Smooth muscle cell (in vitro differentiated cells): ENCODE measurements around the gene WSCD1. TPM values are rescaled to one million over a fixed set of nuclear protein-coding genes. Genes with fewer than 3 reads are reported as not detected.

ENCODE experiments used
- DNase-seq: peaks from one replicate; lab custom pipeline; 2025; ENCODE audit not compliant: unreplicated experiment; lab: John Stamatoyannopoulos, UW
- H2AFZ ChIP-seq: fragments of 200-600 bp; sonication (generic); 2 replicates; pipeline ENCODE4 v1.6.0; 2016; ENCODE audit warnings: antibody characterized with exemption, low read depth, mild to moderate bottlenecking
- H3F3A ChIP-seq: fragments of 200-600 bp; sonication (generic); 2 replicates; pipeline ENCODE4 v1.6.0; 2017; ENCODE audit warnings: antibody characterized with exemption, low read depth
- H3K27ac ChIP-seq: fragments of 200-600 bp; sonication (generic); 2 replicates; pipeline ENCODE4 v1.5.1; 2016; ENCODE audit warnings: low read depth, mild to moderate bottlenecking
- H3K27me3 ChIP-seq: fragments of 200-600 bp; sonication (generic); 2 replicates; pipeline ENCODE4 v1.6.1; 2016; ENCODE audit warnings: low read depth, mild to moderate bottlenecking
- H3K36me3 ChIP-seq: fragments of 200-600 bp; sonication (generic); 2 replicates; pipeline ENCODE4 v1.5.1; 2016; ENCODE audit warnings: low read depth
- H3K4me1 ChIP-seq: fragments of 200-600 bp; sonication (generic); 2 replicates; pipeline ENCODE4 v1.5.1; 2016; ENCODE audit warnings: low read depth
- H3K4me2 ChIP-seq: fragments of 200-600 bp; sonication (generic); 2 replicates; pipeline ENCODE4 v1.6.0; 2016; ENCODE audit warnings: mild to moderate bottlenecking
- H3K4me3 ChIP-seq: fragments of 200-600 bp; sonication (generic); 2 replicates; pipeline ENCODE4 v1.5.1; 2016; ENCODE audit warnings: mild to moderate bottlenecking
- H3K79me2 ChIP-seq: fragments of 200-600 bp; sonication (generic); 2 replicates; pipeline ENCODE4 v1.6.0; 2016; ENCODE audit warnings: low read depth, mild to moderate bottlenecking
- H3K9ac ChIP-seq: fragments of 200-600 bp; sonication (generic); 2 replicates; pipeline ENCODE4 v1.6.0; 2016; ENCODE audit warnings: low read depth
- H3K9me3 ChIP-seq: fragments of 200-600 bp; sonication (generic); replicated peaks from 2 replicates; pipeline ENCODE4 v1.5.1; 2016; ENCODE audit warnings: low read depth
- H4K20me1 ChIP-seq: fragments of 200-600 bp; sonication (generic); 2 replicates; pipeline ENCODE4 v1.6.0; 2016; ENCODE audit warnings: low read depth
- CTCF ChIP-seq: fragments of 200-600 bp; sonication (generic); IDR thresholded peaks from 2 replicates; pipeline ENCODE4 v1.5.1; 2017; ENCODE audit warnings: borderline replicate concordance, mild to moderate bottlenecking, antibody characterized with exemption; ENCODE audit not compliant: insufficient read depth, poor library complexity, severe bottlenecking
- WGBS: methylation state at CpG from one replicate; pipeline ENCODE4 v1.1.7; 2016; ENCODE audit warnings: low lambda C conversion rate; 5-methylcytosine and 5-hydroxymethylcytosine counted together
- polyA plus RNA-seq: library from polyadenylated mRNA; unstranded; fragments of >200 nt; fragmentation: Nextera tagmentation; extraction: Ambion mirVana; gene quantifications from 2 replicates; pipeline ENCODE4 v1.2.1, GENCODE V29; 2016
- total RNA-seq: library from RNA; depleted of rRNA; stranded (reverse); fragments of >200 nt; gene quantifications from 2 replicates; pipeline ENCODE4 v1.2.3, GENCODE V29; 2014

Gene WSCD1
- total and polyA plus RNA-seq, 2 experiments from 2014 or later = 0.18 TPM

DNA sequence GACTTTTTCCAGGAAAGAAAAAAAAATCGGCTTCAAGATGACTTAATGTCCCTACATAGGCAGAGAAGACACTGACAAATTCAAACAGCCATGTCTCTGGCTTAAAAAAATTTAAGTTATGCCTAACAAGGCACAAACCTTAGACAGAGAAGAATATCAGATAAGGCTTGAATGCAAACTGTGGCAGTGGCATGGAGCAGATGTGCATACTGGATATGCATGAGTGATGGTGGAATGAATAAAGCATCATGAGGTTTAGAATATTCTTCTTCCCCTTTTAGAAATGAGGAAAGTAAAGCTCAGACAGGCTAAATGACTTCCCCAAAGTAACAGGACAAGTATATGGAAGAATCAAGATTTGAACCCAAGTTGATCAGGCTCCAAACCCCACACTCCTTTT, 23.2 kb upstream of the WSCD1 start:
- H3K9me3 ChIP-seq = no peaks in the 10 kb centered on the region
- no peaks in the 10 kb centered on the region for H3K4me1 ChIP-seq
- H3F3A ChIP-seq = no peaks in the 10 kb centered on the region
- peak overlapping the region; percentile 27 for H3K27ac ChIP-seq
- no peaks in the 10 kb centered on the region for H3K79me2 ChIP-seq
- H4K20me1 ChIP-seq = no peaks in the 10 kb centered on the region
- H2AFZ ChIP-seq = no peak overlapping the region
- no peak overlapping the region for H3K9ac ChIP-seq
- whole genome bisulfite sequencing = 77% methylated on average over 1 of the region's 1 CpG
- no peak overlapping the region for H3K4me2 ChIP-seq
- H3K4me3 ChIP-seq = no peak overlapping the region
- peaks cover 5% of the 10 kb centered on the region for H3K27me3 ChIP-seq
- no peak for DNase-seq
- H3K36me3 ChIP-seq = no peaks in the 10 kb centered on the region
- TF ChIP-seq CTCF = no peak

- no peak for TF ChIP-seq CTCF
- no peak for DNase-seq
- WGBS = 48% methylated on average over 3 of the region's 3 CpGs
These were observed 22.2 kb upstream of the WSCD1 start for GRCh38 chr17:6047966-6048365.

DNA sequence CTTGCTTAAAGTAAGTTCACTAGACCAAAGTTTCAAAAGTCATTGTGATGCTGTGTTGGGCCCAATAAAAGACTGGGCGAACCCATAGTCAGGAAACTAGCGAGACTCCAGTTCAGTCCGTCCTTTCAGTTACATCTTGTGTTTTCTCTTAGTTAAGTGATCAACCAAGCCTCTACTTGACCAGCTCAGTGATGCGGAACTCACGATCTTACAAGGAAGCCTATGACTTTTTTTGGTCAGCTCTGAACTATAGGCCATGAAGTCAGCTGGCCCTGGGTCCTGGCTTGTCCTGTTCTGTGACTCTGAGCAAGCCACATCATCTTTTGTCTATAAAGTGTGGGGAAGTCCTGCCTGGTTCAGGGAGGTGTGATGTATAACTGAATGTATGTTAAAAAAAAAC, 21.7 kb upstream of the WSCD1 start:
- no peak for TF ChIP-seq CTCF
- WGBS = 96% methylated on average over 5 of the region's 5 CpGs

More at GRCh38 chr17:6047966-6048365, 22.2 kb upstream of the WSCD1 start:
- H3K27ac ChIP-seq = no peak overlapping the region
- no peak overlapping the region for H3K4me2 ChIP-seq
- no peak overlapping the region for H2AFZ ChIP-seq
- no peak overlapping the region for H3K9ac ChIP-seq
- peaks cover 1% of the 10 kb centered on the region for H3K27me3 ChIP-seq
- H3K79me2 ChIP-seq = no peaks in the 10 kb centered on the region
- no peaks in the 10 kb centered on the region for H3K4me1 ChIP-seq
- no peaks in the 10 kb centered on the region for H3F3A ChIP-seq
- no peaks in the 10 kb centered on the region for H4K20me1 ChIP-seq
- no peaks in the 10 kb centered on the region for H3K36me3 ChIP-seq
- no peaks in the 10 kb centered on the region for H3K9me3 ChIP-seq
- H3K4me3 ChIP-seq = no peak overlapping the region

GRCh38 chr17:6052926-6053325, 17.3 kb upstream of the WSCD1 start:
- Histone ChIP-seq H2AFZ (no peak overlapping the region), H3K36me3 (no peaks in the 10 kb centered on the region), H3K4me1 (no peaks in the 10 kb centered on the region), H4K20me1 (no peaks in the 10 kb centered on the region), H3K4me2 (no peak overlapping the region), H3F3A (no peaks in the 10 kb centered on the region), H3K4me3 (no peak overlapping the region), H3K79me2 (no peaks in the 10 kb centered on the region), H3K9ac (no peak overlapping the region), H3K27me3 (peaks cover 15% of the 10 kb centered on the region), H3K9me3 (no peaks in the 10 kb centered on the region), H3K27ac (no peak overlapping the region)
- TF ChIP-seq CTCF = no peak
- no peak for DNase-seq
- 77% methylated on average over 3 of the region's 3 CpGs for WGBS

More for the DNA sequence above, 21.7 kb upstream of the WSCD1 start:
- no peak for DNase-seq
- Histone ChIP-seq H3F3A (no peaks in the 10 kb centered on the region), H2AFZ (no peak overlapping the region), H3K4me3 (no peak overlapping the region), H3K36me3 (no peaks in the 10 kb centered on the region), H3K4me1 (no peaks in the 10 kb centered on the region), H3K27me3 (peaks cover 6% of the 10 kb centered on the region), H3K27ac (no peak overlapping the region), H3K9ac (no peak overlapping the region), H3K9me3 (no peaks in the 10 kb centered on the region), H3K79me2 (no peaks in the 10 kb centered on the region), H3K4me2 (no peak overlapping the region), H4K20me1 (no peaks in the 10 kb centered on the region)
